ENCODE measurements around the gene ANXA9.
A peak's percentile ranks its signal among the peaks of the same experiment; 100 is the strongest.

ANXA9 gene

DNA sequence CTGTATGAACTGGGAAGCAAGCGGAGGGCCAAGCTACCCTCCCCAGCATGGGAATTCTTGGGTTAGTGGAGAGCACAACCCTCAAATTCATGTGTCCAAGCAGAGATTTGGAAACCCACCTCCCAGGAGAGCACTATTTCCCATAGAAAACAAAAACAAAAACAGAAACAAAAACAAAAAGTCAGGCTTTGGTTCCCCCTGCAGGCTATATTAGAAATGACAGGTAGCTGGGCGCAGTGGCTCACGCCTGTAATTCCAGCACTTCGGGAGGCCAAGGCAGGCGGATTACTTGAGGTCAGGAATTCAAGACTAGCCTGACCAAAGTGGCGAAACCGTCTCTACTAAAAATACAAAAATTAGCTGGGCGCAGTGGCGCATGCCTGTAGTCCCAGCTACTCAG, 13.8 kb downstream of the ANXA9 start:
- H3K4me1 ChIP-seq (ENCODE audit: control insufficient read depth, insufficient read depth, low read length), result no peaks in the 10 kb centered on the region
- H3K9me3 ChIP-seq (ENCODE audit: control insufficient read depth, insufficient read depth, low read depth, low read length), result no peaks in the 10 kb centered on the region
- no peak overlapping the region for H3K4me3 ChIP-seq (ENCODE audit: low read depth, low read length)
- TF ChIP-seq ZNF18 (tag by site-specific recombination; IDR thresholded peaks at IDR 0.05), result no peak
- no peak for TF ChIP-seq ZNF266 (tag by site-specific recombination; IDR thresholded peaks at IDR 0.05; ENCODE audit: low read depth)
- TF ChIP-seq ZNF654 (tag by site-specific recombination; IDR thresholded peaks at IDR 0.05; ENCODE audit: low read depth), result peak; percentile 81
- TF ChIP-seq CTCF (tag by site-specific recombination; IDR thresholded peaks at IDR 0.05), result peak; percentile 73
- no peak for TF ChIP-seq ZSCAN30 (tag by site-specific recombination; IDR thresholded peaks at IDR 0.05)
- TF ChIP-seq ZNF600 (tag by site-specific recombination; IDR thresholded peaks at IDR 0.05), result peak; percentile 72
- peaks cover 0 to 46% of the 10 kb centered on the region in 2 experiments; a peak in 1 of 3 replicates for H3K36me3 ChIP-seq (ENCODE audit: control insufficient read depth in 2 of 2, insufficient read depth in 1 of 2, low read length in 2 of 2)
- POLR2A ChIA-PET, result interaction anchor here (0.7 to 2.5 kb wide), 5 partner anchors 7 to 299 kb away, joined by 3 to 17 read pairs (median 5); partner anchors contain the start of genes GOLPH3L, MINDY1 and VPS72
- CTCF ChIA-PET, result interaction anchor here (0.5 to 5.3 kb wide), 22 partner anchors 10 to 740 kb away, joined by 3 to 73 read pairs (median 5); partner anchors contain the start of genes ANXA9, C1orf56, CERS2 and MINDY1
- no peak overlapping the region for H3K27ac ChIP-seq (ENCODE audit: extremely low read depth, low read depth, low read length)

- peak; percentile 32; the same call in 1 of the 2 replicates for TF ChIP-seq ZNF600 (tag by site-specific recombination; IDR thresholded peaks at IDR 0.05)
- TF ChIP-seq ZNF785 (tag by site-specific recombination; IDR thresholded peaks at IDR 0.05), result no peak
- Histone ChIP-seq H3K4me3 (ENCODE audit: low read depth, low read length) (no peak overlapping the region), H3K36me3 (ENCODE audit: control insufficient read depth in 2 of 2, insufficient read depth in 1 of 2, low read length in 2 of 2) (peaks cover 0 to 60% of the 10 kb centered on the region in 2 experiments; a peak in 1 of 3 replicates), H3K4me1 (ENCODE audit: control insufficient read depth, insufficient read depth, low read length) (no peaks in the 10 kb centered on the region), H3K27ac (ENCODE audit: extremely low read depth, low read depth, low read length) (no peak overlapping the region), H3K9me3 (ENCODE audit: control insufficient read depth, insufficient read depth, low read depth, low read length) (no peaks in the 10 kb centered on the region)
- ChIA-PET CTCF (interaction anchor here (0.5 to 5.3 kb wide), 11 partner anchors 9 to 741 kb away, joined by 3 to 73 read pairs (median 7); partner anchors contain the start of genes ANXA9, C1orf56 and MINDY1), POLR2A (interaction anchor here (2.5 kb wide), 1 partner anchor 9 kb away, joined by 17 read pairs; the partner anchor contains the start of gene MINDY1)
Measured at GRCh38 chr1:150997126-150997872, 15.2 kb downstream of the ANXA9 start.

DNA sequence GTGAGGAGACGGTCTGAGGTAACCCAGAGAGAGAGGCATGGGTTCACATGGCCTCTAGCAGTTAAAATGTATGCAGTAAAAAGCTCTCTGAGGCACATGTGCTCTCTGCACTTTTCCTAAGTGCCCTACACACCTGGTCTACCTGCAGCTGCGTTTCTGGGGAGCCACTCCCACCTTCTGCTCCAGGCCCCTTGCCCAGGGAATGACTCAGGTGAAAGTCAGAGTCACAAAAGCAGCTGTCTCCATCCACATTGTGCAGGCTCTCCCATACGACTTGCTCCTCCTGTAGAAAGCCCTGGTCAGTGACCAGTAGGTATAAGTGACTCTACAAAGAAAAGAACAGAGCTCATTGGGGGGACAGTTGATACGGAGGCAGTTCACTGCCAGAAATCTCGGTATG, 15.9 kb downstream of the ANXA9 start:
- CTCF ChIA-PET, result interaction anchor here (0.7 to 5.3 kb wide), 5 partner anchors 8 to 418 kb away, joined by 3 to 73 read pairs (median 8); partner anchors contain the start of genes MCL1 and MINDY1
- TF ChIP-seq ZNF366 (tag by site-specific recombination; conservative IDR thresholded peaks at IDR 0.05) (no peak), YY2 (tag by site-specific recombination; IDR thresholded peaks at IDR 0.05) (no peak), GLIS1 (tag by site-specific recombination; IDR thresholded peaks at IDR 0.05) (no peak), ZNF202 (tag by site-specific recombination; IDR thresholded peaks at IDR 0.05; ENCODE audit: borderline replicate concordance) (no peak), REPIN1 (tag by site-specific recombination; IDR thresholded peaks at IDR 0.05; ENCODE audit: low read depth) (no peak), ZFP41 (tag by site-specific recombination; IDR thresholded peaks at IDR 0.05; ENCODE audit: borderline replicate concordance) (no peak), ZNF26 (tag by site-specific recombination; IDR thresholded peaks at IDR 0.05) (no peak), ZBTB6 (tag by site-specific recombination; IDR thresholded peaks at IDR 0.05) (no peak), ZNF701 (tag by site-specific recombination; IDR thresholded peaks at IDR 0.05) (no peak), ZNF157 (tag by site-specific recombination; IDR thresholded peaks at IDR 0.05) (no peak), ZNF544 (tag by site-specific recombination; IDR thresholded peaks at IDR 0.05) (no peak)
- TF ChIP-seq, protein P1, sequence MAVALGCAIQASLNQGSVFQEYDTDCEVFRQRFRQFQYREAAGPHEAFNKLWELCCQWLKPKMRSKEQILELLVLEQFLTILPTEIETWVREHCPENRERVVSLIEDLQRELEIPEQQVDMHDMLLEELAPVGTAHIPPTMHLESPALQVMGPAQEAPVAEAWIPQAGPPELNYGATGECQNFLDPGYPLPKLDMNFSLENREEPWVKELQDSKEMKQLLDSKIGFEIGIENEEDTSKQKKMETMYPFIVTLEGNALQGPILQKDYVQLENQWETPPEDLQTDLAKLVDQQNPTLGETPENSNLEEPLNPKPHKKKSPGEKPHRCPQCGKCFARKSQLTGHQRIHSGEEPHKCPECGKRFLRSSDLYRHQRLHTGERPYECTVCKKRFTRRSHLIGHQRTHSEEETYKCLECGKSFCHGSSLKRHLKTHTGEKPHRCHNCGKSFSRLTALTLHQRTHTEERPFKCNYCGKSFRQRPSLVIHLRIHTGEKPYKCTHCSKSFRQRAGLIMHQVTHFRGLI (tag by site-specific recombination; IDR thresholded peaks at IDR 0.05), result no peak
- H3K36me3 ChIP-seq (ENCODE audit: control insufficient read depth in 2 of 2, insufficient read depth in 1 of 2, low read length in 2 of 2), result peaks cover 0 to 64% of the 10 kb centered on the region in 2 experiments; a peak in 1 of 3 replicates

More for the DNA sequence above, 15.9 kb downstream of the ANXA9 start:
- Histone ChIP-seq H3K4me3 (ENCODE audit: low read depth, low read length) (no peak overlapping the region), H3K9me3 (ENCODE audit: control insufficient read depth, insufficient read depth, low read depth, low read length) (no peaks in the 10 kb centered on the region), H3K4me1 (ENCODE audit: control insufficient read depth, insufficient read depth, low read length) (no peaks in the 10 kb centered on the region), H3K27ac (ENCODE audit: extremely low read depth, low read depth, low read length) (no peak overlapping the region)
- POLR2A ChIA-PET, result interaction anchor here (0.5 kb wide), 1 partner anchor 166 kb away, joined by 3 read pairs; no protein-coding TSS in a partner anchor
